SK-N-SH treated with all-trans-retinoic acid at 6 μM for 48 hours (cell line): ENCODE data around the gene LOXHD1.

Experiments
- ATAC-seq: fragments of 200-7000 bp; cut with Tn5 transposase; 3 replicates; pipeline ENCODE4 v1.9.1; 2020; ENCODE audit warnings: mild to moderate bottlenecking, moderate library complexity
- ARNTL ChIP-seq: fragments of 450-650 bp; formaldehyde crosslinking; IDR thresholded peaks from 2 replicates; pipeline ENCODE4 v1.5.0; 2020; ENCODE audit warnings: low read depth, mild to moderate bottlenecking, moderate library complexity, borderline replicate concordance
- BACH2 ChIP-seq: fragments of 250-450 bp; sonication (Bioruptor Pico); IDR thresholded peaks from 2 replicates; pipeline ENCODE4 v1.9.0; 2021; ENCODE audit warnings: mild to moderate bottlenecking, borderline replicate concordance
- CSDC2 ChIP-seq: fragments of 250-450 bp; sonication (Bioruptor Pico); IDR thresholded peaks from 2 replicates; pipeline ENCODE4 v1.5.0; 2020; ENCODE audit warnings: mild to moderate bottlenecking, moderate library complexity
- ESRRG ChIP-seq: fragments of 250-450 bp; sonication (Bioruptor Pico); IDR thresholded peaks from 2 replicates; pipeline ENCODE4 v1.6.1; 2021; ENCODE audit warnings: mild to moderate bottlenecking
- GLIS3 ChIP-seq: fragments of 250-450 bp; sonication (Bioruptor Pico); IDR thresholded peaks from 2 replicates; pipeline ENCODE4 v1.5.0; 2020; ENCODE audit warnings: mild to moderate bottlenecking, moderate library complexity
- ISL1 ChIP-seq: fragments of 250-450 bp; sonication (Bioruptor Pico); IDR thresholded peaks from 2 replicates; pipeline ENCODE4 v2.1.2; 2022; ENCODE audit warnings: mild to moderate bottlenecking, moderate library complexity
- OSR1 ChIP-seq: fragments of 250-450 bp; sonication (Bioruptor Pico); IDR thresholded peaks from 2 replicates; pipeline ENCODE4 v1.8.0; 2022; ENCODE audit warnings: moderate library complexity, mild to moderate bottlenecking, inconsistent platforms
- PPARA ChIP-seq: fragments of 250-450 bp; sonication (Bioruptor Pico); IDR thresholded peaks from 2 replicates; pipeline ENCODE4 v1.5.0; 2020; ENCODE audit warnings: mild to moderate bottlenecking, borderline replicate concordance
- RARB ChIP-seq: fragments of 250-450 bp; sonication (Bioruptor Pico); IDR thresholded peaks from 2 replicates; pipeline ENCODE4 v1.8.0; 2021; ENCODE audit warnings: mild to moderate bottlenecking, moderate library complexity
- SNAI2 ChIP-seq: fragments of 250-450 bp; sonication (Bioruptor Pico); IDR thresholded peaks from 2 replicates; pipeline ENCODE4 v1.5.0; 2020; ENCODE audit warnings: mild to moderate bottlenecking, moderate library complexity
- TOX ChIP-seq: fragments of 250-450 bp; sonication (Bioruptor Pico); IDR thresholded peaks from 2 replicates; pipeline ENCODE4 v1.8.0; 2021; ENCODE audit warnings: mild to moderate bottlenecking, moderate library complexity, borderline replicate concordance
- ZC3H10 ChIP-seq: fragments of 250-450 bp; sonication (Bioruptor Pico); IDR thresholded peaks from 2 replicates; pipeline ENCODE4 v1.5.1; 2021; ENCODE audit warnings: mild to moderate bottlenecking, moderate library complexity
- ZFP30 ChIP-seq: fragments of 450-650 bp; formaldehyde crosslinking; IDR thresholded peaks from 2 replicates; pipeline ENCODE4 v1.5.0; 2022; ENCODE audit warnings: mild to moderate bottlenecking, moderate library complexity
- ZNF565 ChIP-seq: fragments of 450-650 bp; formaldehyde crosslinking; conservative IDR thresholded peaks from 2 replicates; pipeline ENCODE4 v1.5.0; 2020; ENCODE audit warnings: low read depth, mild to moderate bottlenecking, moderate library complexity
- ZNF70 ChIP-seq: fragments of 450-650 bp; formaldehyde crosslinking; IDR thresholded peaks from 2 replicates; pipeline ENCODE4 v1.5.0; 2020; ENCODE audit warnings: mild to moderate bottlenecking, moderate library complexity
- ZNF8 ChIP-seq: fragments of 450-650 bp; formaldehyde crosslinking; IDR thresholded peaks from 2 replicates; pipeline ENCODE4 v1.5.0; 2020; ENCODE audit warnings: mild to moderate bottlenecking, moderate library complexity
- TF ChIP-seq, protein P1 (sequence below): fragments of 250-450 bp; sonication (Bioruptor Pico); IDR thresholded peaks from 2 replicates; pipeline ENCODE4 v1.5.0; 2020; ENCODE audit warnings: mild to moderate bottlenecking, moderate library complexity
- TF ChIP-seq, protein P2 (sequence below): fragments of 250-450 bp; sonication (Bioruptor Pico); IDR thresholded peaks from 2 replicates; pipeline ENCODE4 v1.8.0; 2020; ENCODE audit warnings: mild to moderate bottlenecking, moderate library complexity, borderline replicate concordance
- TF ChIP-seq, protein P3 (sequence below): fragments of 250-450 bp; sonication (Bioruptor Pico); IDR thresholded peaks from 2 replicates; pipeline ENCODE4 v1.5.1; 2020; ENCODE audit warnings: low read depth, mild to moderate bottlenecking, moderate library complexity
- TF ChIP-seq, protein P4 (sequence below): fragments of 250-450 bp; sonication (Bioruptor Pico); IDR thresholded peaks from 2 replicates; pipeline ENCODE4 v1.8.0; 2021; ENCODE audit warnings: low read depth, mild to moderate bottlenecking, moderate library complexity, borderline replicate concordance

Gene LOXHD1

DNA sequence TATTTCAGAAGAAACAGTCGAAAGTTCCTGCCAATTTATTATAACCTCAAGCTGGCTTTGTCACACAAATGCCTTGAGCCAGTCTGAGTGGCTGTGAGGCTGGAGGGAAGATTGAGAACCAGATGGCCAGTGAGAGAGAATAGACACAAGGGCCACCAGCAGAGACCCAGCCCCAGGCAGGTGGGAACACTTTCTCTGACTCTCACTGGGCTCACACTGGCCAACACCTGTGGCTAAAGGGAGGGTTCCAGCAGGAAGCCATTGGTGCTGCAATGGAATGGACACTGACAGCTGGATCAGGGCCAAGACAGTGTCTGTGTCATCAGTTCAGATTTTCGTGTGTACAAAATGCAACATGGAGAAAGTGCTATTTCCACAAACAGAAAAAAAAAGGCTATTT is 29.9 kb downstream of the LOXHD1 start:
- no peak for ATAC-seq
- TF ChIP-seq ZC3H10 (CRISPR knock-in tag) (no peak), GLIS3 (no peak), ESRRG (no peak), RARB (CRISPR knock-in tag) (no peak), CSDC2 (CRISPR knock-in tag) (no peak)
- TF ChIP-seq, protein P1, sequence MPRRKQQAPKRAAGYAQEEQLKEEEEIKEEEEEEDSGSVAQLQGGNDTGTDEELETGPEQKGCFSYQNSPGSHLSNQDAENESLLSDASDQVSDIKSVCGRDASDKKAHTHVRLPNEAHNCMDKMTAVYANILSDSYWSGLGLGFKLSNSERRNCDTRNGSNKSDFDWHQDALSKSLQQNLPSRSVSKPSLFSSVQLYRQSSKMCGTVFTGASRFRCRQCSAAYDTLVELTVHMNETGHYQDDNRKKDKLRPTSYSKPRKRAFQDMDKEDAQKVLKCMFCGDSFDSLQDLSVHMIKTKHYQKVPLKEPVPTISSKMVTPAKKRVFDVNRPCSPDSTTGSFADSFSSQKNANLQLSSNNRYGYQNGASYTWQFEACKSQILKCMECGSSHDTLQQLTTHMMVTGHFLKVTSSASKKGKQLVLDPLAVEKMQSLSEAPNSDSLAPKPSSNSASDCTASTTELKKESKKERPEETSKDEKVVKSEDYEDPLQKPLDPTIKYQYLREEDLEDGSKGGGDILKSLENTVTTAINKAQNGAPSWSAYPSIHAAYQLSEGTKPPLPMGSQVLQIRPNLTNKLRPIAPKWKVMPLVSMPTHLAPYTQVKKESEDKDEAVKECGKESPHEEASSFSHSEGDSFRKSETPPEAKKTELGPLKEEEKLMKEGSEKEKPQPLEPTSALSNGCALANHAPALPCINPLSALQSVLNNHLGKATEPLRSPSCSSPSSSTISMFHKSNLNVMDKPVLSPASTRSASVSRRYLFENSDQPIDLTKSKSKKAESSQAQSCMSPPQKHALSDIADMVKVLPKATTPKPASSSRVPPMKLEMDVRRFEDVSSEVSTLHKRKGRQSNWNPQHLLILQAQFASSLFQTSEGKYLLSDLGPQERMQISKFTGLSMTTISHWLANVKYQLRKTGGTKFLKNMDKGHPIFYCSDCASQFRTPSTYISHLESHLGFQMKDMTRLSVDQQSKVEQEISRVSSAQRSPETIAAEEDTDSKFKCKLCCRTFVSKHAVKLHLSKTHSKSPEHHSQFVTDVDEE = no peak
- TF ChIP-seq, protein P2, sequence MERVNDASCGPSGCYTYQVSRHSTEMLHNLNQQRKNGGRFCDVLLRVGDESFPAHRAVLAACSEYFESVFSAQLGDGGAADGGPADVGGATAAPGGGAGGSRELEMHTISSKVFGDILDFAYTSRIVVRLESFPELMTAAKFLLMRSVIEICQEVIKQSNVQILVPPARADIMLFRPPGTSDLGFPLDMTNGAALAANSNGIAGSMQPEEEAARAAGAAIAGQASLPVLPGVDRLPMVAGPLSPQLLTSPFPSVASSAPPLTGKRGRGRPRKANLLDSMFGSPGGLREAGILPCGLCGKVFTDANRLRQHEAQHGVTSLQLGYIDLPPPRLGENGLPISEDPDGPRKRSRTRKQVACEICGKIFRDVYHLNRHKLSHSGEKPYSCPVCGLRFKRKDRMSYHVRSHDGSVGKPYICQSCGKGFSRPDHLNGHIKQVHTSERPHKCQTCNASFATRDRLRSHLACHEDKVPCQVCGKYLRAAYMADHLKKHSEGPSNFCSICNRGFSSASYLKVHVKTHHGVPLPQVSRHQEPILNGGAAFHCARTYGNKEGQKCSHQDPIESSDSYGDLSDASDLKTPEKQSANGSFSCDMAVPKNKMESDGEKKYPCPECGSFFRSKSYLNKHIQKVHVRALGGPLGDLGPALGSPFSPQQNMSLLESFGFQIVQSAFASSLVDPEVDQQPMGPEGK (CRISPR knock-in tag) = no peak
- TF ChIP-seq, protein P3, sequence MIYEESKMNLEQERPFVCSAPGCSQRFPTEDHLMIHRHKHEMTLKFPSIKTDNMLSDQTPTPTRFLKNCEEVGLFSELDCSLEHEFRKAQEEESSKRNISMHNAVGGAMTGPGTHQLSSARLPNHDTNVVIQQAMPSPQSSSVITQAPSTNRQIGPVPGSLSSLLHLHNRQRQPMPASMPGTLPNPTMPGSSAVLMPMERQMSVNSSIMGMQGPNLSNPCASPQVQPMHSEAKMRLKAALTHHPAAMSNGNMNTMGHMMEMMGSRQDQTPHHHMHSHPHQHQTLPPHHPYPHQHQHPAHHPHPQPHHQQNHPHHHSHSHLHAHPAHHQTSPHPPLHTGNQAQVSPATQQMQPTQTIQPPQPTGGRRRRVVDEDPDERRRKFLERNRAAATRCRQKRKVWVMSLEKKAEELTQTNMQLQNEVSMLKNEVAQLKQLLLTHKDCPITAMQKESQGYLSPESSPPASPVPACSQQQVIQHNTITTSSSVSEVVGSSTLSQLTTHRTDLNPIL (CRISPR knock-in tag) = no peak

DNA sequence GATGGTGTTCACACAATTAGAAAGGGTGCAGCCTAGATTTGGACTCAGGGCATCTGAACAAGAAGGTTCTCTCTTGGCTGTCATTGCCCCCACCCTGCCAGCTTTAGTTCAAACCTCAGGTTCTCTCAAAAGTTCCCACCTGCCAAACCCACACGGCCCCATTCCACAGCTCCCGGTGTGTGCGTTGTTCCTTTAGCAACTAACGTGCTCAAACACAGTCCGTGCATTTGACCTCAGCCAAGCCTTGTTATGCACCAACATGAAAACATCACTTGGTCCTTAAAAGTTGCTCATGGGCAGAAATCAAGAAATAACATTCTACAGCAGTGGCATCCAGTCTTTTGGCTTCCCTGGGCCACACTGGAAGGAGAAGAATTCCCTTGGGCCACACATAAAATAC is 32.0 kb downstream of the LOXHD1 start:
- no peak for ATAC-seq
- TF ChIP-seq BACH2 (CRISPR knock-in tag) (no peak), ZNF70 (no peak), ZC3H10 (CRISPR knock-in tag) (no peak), PPARA (CRISPR knock-in tag) (no peak), TOX (CRISPR knock-in tag) (no peak), OSR1 (CRISPR knock-in tag) (no peak), CSDC2 (CRISPR knock-in tag) (no peak), ZFP30 (CRISPR knock-in tag) (no peak), ZNF8 (CRISPR knock-in tag) (no peak), ZNF565 (CRISPR knock-in tag) (no peak), ARNTL (no peak), ISL1 (CRISPR knock-in tag) (no peak), SNAI2 (CRISPR knock-in tag) (no peak)
- TF ChIP-seq, protein P2 (CRISPR knock-in tag) = no peak
- TF ChIP-seq, protein P4, sequence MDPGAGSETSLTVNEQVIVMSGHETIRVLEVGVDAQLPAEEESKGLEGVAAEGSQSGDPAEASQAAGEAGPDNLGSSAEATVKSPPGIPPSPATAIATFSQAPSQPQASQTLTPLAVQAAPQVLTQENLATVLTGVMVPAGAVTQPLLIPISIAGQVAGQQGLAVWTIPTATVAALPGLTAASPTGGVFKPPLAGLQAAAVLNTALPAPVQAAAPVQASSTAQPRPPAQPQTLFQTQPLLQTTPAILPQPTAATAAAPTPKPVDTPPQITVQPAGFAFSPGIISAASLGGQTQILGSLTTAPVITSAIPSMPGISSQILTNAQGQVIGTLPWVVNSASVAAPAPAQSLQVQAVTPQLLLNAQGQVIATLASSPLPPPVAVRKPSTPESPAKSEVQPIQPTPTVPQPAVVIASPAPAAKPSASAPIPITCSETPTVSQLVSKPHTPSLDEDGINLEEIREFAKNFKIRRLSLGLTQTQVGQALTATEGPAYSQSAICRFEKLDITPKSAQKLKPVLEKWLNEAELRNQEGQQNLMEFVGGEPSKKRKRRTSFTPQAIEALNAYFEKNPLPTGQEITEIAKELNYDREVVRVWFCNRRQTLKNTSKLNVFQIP (CRISPR knock-in tag) = no peak
- TF ChIP-seq, protein P1 = no peak
- TF ChIP-seq, protein P3 (CRISPR knock-in tag) = no peak
- TF ChIP-seq, all 23 proteins: peak for 0
